H9 (cell line): ENCODE results near the gene WAC. TPM values are rescaled to one million over a fixed set of nuclear protein-coding genes. Genes with fewer than 3 reads are reported as not detected.
A peak's percentile ranks its signal among the peaks of the same experiment; 100 is the strongest.

ENCODE experiments used
- DNase-seq: peaks from one replicate; pipeline ENCODE4 v3.0.0-alpha.2; 2017
- H2AFZ ChIP-seq: one replicate; pipeline ENCODE4 v1.6.1; 2013; ENCODE audit warnings: mild to moderate bottlenecking, low read length, control low read depth, moderate library complexity
- H2AK5ac ChIP-seq: 2 replicates; pipeline ENCODE4 v1.6.1; 2013; ENCODE audit warnings: low read length, control low read depth, mixed read lengths; ENCODE audit not compliant: insufficient read length
- H2BK120ac ChIP-seq: one replicate; pipeline ENCODE4 v1.6.1; 2013; ENCODE audit warnings: low read depth, mild to moderate bottlenecking, low read length, control low read depth, inconsistent platforms; ENCODE audit not compliant: poor library complexity, severe bottlenecking
- H2BK12ac ChIP-seq: 2 replicates; pipeline ENCODE4 v1.6.1; 2013; ENCODE audit warnings: low read length, control low read depth, mixed read lengths, low read depth; ENCODE audit not compliant: insufficient read length
- H2BK15ac ChIP-seq: 2 replicates; pipeline ENCODE4 v1.6.1; 2013; ENCODE audit warnings: low read depth, low read length, control low read depth
- H2BK20ac ChIP-seq: one replicate; pipeline ENCODE4 v1.6.1; 2013; ENCODE audit warnings: low read depth, mild to moderate bottlenecking, low read length, control low read depth, inconsistent platforms; ENCODE audit not compliant: poor library complexity, severe bottlenecking
- H2BK5ac ChIP-seq: 2 replicates; pipeline ENCODE4 v1.6.1; 2013; ENCODE audit warnings: low read length, control low read depth, mixed read lengths; ENCODE audit not compliant: insufficient read length
- H3K14ac ChIP-seq: 2 replicates; pipeline ENCODE4 v1.6.1; 2013; ENCODE audit warnings: low read length, control low read depth; ENCODE audit not compliant: insufficient read depth
- H3K18ac ChIP-seq: 2 replicates; pipeline ENCODE4 v1.6.1; 2013; ENCODE audit warnings: low read depth, mild to moderate bottlenecking, mixed read lengths, low read length, control low read depth; ENCODE audit not compliant: insufficient read length
- H3K23ac ChIP-seq: 2 replicates; pipeline ENCODE4 v1.6.1; 2013; ENCODE audit warnings: low read length, control low read depth, mixed read lengths, low read depth; ENCODE audit not compliant: insufficient read length
- H3K23me2 ChIP-seq: 2 replicates; pipeline ENCODE4 v1.6.1; 2013; ENCODE audit warnings: low read depth, mild to moderate bottlenecking, mixed read lengths, low read length, control low read depth; ENCODE audit not compliant: insufficient read length, poor library complexity, severe bottlenecking
- H3K27ac ChIP-seq: 2 replicates; pipeline ENCODE4 v1.5.1; 2013; ENCODE audit warnings: low read length, control low read depth, mixed read lengths, low read depth; ENCODE audit not compliant: insufficient read length
- H3K27me3 ChIP-seq: 2 replicates; pipeline ENCODE4 v1.6.1; 2013; ENCODE audit warnings: low read length, control low read depth, inconsistent platforms; ENCODE audit not compliant: insufficient read depth
- H3K4ac ChIP-seq: 2 replicates; pipeline ENCODE4 v1.6.1; 2013; ENCODE audit warnings: low read depth, mild to moderate bottlenecking, control low read depth, inconsistent platforms, low read length, moderate library complexity
- H3K4me1 ChIP-seq: 2 replicates; pipeline ENCODE4 v1.6.1; 2013; ENCODE audit warnings: low read length, control low read depth, inconsistent platforms; ENCODE audit not compliant: insufficient read depth
- H3K4me2 ChIP-seq: 2 replicates; pipeline ENCODE4 v1.6.1; 2013; ENCODE audit warnings: low read length, control low read depth, mixed read lengths; ENCODE audit not compliant: insufficient read length, insufficient read depth
- H3K56ac ChIP-seq: 2 replicates; pipeline ENCODE4 v1.6.1; 2013; ENCODE audit warnings: low read depth, mild to moderate bottlenecking, mixed read lengths, low read length, control low read depth; ENCODE audit not compliant: insufficient read length
- H3K79me1 ChIP-seq: 2 replicates; pipeline ENCODE4 v1.6.1; 2013; ENCODE audit warnings: low read depth, mild to moderate bottlenecking, moderate library complexity, low read length, control low read depth, inconsistent platforms; ENCODE audit not compliant: insufficient read depth, poor library complexity, severe bottlenecking
- H3K79me2 ChIP-seq: 2 replicates; pipeline ENCODE4 v1.6.1; 2013; ENCODE audit warnings: low read length, control low read depth, inconsistent platforms; ENCODE audit not compliant: insufficient read depth
- H3K9ac ChIP-seq: 2 replicates; pipeline ENCODE4 v1.6.1; 2013; ENCODE audit warnings: low read length, control low read depth, mixed read lengths; ENCODE audit not compliant: insufficient read length; ENCODE audit errors: extremely low read depth
- H3K9me3 ChIP-seq: one replicate; pipeline ENCODE4 v1.6.1; 2013; ENCODE audit warnings: low read depth, low read length, inconsistent platforms; ENCODE audit not compliant: control insufficient read depth
- H3T11ph ChIP-seq: one replicate; pipeline ENCODE4 v1.6.1; 2013; ENCODE audit warnings: mild to moderate bottlenecking, low read length, control low read depth, inconsistent platforms
- H4K20me1 ChIP-seq: one replicate; pipeline ENCODE4 v1.6.1; 2013; ENCODE audit not compliant: control insufficient read depth, insufficient read length, insufficient read depth
- H4K5ac ChIP-seq: 2 replicates; pipeline ENCODE4 v1.6.1; 2013; ENCODE audit warnings: low read depth, mild to moderate bottlenecking, mixed read lengths, low read length, control low read depth; ENCODE audit not compliant: insufficient read length
- H4K8ac ChIP-seq: replicated peaks from 2 replicates; pipeline ENCODE4 v1.6.1; 2013; ENCODE audit warnings: low read length, control low read depth, mixed read lengths, low read depth; ENCODE audit not compliant: insufficient read length
- H4K91ac ChIP-seq: 2 replicates; pipeline ENCODE4 v1.6.1; 2013; ENCODE audit warnings: low read depth, mild to moderate bottlenecking, moderate library complexity, mixed read lengths, low read length, control low read depth; ENCODE audit not compliant: insufficient read length
- H3K27ac Mint-ChIP-seq, 3 experiments: 2 replicates in 2 of 3; 3 replicates in 1 of 3; pipeline ENCODE4 v1.8.0; 2020 to 2021; ENCODE audit warnings: mixed read lengths in 3 of 3, mild to moderate bottlenecking in 1 of 3, moderate library complexity in 1 of 3
- H3K27me3 Mint-ChIP-seq: 2 replicates; pipeline ENCODE4 v1.8.0; 2021; ENCODE audit warnings: low read depth, mild to moderate bottlenecking, moderate library complexity, mixed read lengths
- H3K36me3 Mint-ChIP-seq, 3 experiments: 2 replicates in 2 of 3; 3 replicates in 1 of 3; pipeline ENCODE4 v1.8.0; 2020 to 2021; ENCODE audit warnings: low read depth in 3 of 3, mixed read lengths in 3 of 3; ENCODE audit not compliant: insufficient read depth in 1 of 3
- H3K4me1 Mint-ChIP-seq, 2 experiments: 2 replicates each; pipeline ENCODE4 v1.8.0; 2020; ENCODE audit warnings: mixed read lengths in 2 of 2
- H3K4me3 Mint-ChIP-seq, 2 experiments: 2 replicates in 1 of 2; 3 replicates in 1 of 2; pipeline ENCODE4 v1.8.0; 2020 to 2021; ENCODE audit warnings: mild to moderate bottlenecking in 2 of 2, mixed read lengths in 2 of 2, moderate library complexity in 1 of 2
- H3K9me3 Mint-ChIP-seq, 2 experiments: 2 replicates in 1 of 2; 3 replicates in 1 of 2; pipeline ENCODE4 v1.8.0; 2020; ENCODE audit warnings: mild to moderate bottlenecking in 2 of 2, mixed read lengths in 2 of 2, moderate library complexity in 1 of 2
- whole genome bisulfite sequencing: extraction: QIAGEN DNeasy Blood & Tissue Kit; methylation state at CpG from one replicate; pipeline ENCODE4 v1.1.7; 2013; ENCODE audit warnings: missing lambda C conversion rate, low lambda C conversion rate, mixed read lengths; ENCODE audit not compliant: insufficient read length; ENCODE audit errors: extremely low coverage; 5-methylcytosine and 5-hydroxymethylcytosine counted together
- total RNA-seq: library from RNA; stranded (reverse); gene quantifications from 2 replicates; pipeline ENCODE4 v1.2.1, GENCODE V29; 2021
- TF ChIP-seq, protein P1 (sequence below): fragments of 200-600 bp; sonication (generic); conservative IDR thresholded peaks from 3 replicates; pipeline ENCODE4 v1.8.0; 2021; ENCODE audit warnings: antibody characterized with exemption, mild to moderate bottlenecking

WAC gene
- total RNA-seq, 1 experiment from 2014 or later = 130 TPM

DNA sequence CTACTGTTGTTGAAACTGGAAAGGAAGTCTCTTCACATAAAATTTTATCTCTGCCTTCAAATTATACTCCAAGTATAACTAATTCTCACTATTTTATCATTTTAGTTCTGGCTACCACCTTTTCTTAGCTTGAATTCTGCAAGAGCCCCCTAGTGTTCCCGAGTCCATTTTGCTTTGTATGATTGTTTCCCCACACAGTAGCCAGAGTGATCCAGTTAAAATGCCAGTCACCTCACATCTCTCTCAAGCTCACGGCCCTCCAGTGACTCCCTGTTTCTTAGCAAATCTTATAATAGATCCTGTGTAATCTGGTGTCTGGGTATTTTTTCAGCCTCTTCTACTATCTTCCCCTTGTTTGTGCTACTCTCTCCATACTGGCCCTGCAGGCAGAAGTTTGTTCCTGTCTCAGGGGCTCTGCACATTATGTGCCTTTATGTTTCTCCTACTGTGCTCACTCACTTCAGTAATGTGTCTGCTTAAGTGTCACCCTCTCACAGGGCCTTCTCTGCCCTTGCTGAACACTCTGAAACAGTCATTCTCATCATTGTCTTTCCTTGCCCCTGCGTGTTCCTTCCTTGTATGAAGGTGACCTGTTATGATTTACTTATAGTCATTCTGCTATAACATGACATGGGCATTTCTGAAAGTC lies 8.9 kb downstream of the WAC start:
- Histone ChIP-seq H3K4me1 (no peaks in the 10 kb centered on the region), H3K27me3 (no peaks in the 10 kb centered on the region), H3K9ac (no peak overlapping the region), H2BK12ac (no peak overlapping the region), H3K18ac (no peak overlapping the region), H2BK20ac (no peak overlapping the region), H2BK15ac (no peak overlapping the region), H3K27ac (no peak overlapping the region), H3K23ac (no peak overlapping the region), H3T11ph (no peak overlapping the region), H2AK5ac (no peak overlapping the region), H3K79me2 (peaks cover 23% of the 10 kb centered on the region; the same call in 1 of the 2 replicates), H4K91ac (no peak overlapping the region), H3K56ac (no peak overlapping the region), H2BK120ac (no peak overlapping the region), H3K23me2 (no peaks in the 10 kb centered on the region), H4K20me1 (no peaks in the 10 kb centered on the region), H3K4ac (no peak overlapping the region), H2BK5ac (no peak overlapping the region), H3K9me3 (no peaks in the 10 kb centered on the region), H3K4me2 (no peak overlapping the region), H3K14ac (no peak overlapping the region), H4K8ac (no peak overlapping the region), H3K79me1 (peaks cover 3% of the 10 kb centered on the region), H4K5ac (no peak overlapping the region), H2AFZ (no peak overlapping the region)
- no peak for DNase-seq
- Mint-ChIP-seq H3K27ac (peak overlapping the region in 1 of 3 experiments; percentile 19; a peak in 3 of 7 replicates), H3K4me1 (peaks cover 6 to 9% of the 10 kb centered on the region in 2 experiments; a peak in 3 of 4 replicates), H3K36me3 (peaks cover 53 to 89% (median 88%) of the 10 kb centered on the region in 3 experiments; a peak in 6 of 7 replicates), H3K9me3 (no peaks in the 10 kb centered on the region), H3K4me3 (no peak overlapping the region), H3K27me3 (no peaks in the 10 kb centered on the region)
- no CpG with 5 or more reads among the region's 3 CpGs for whole genome bisulfite sequencing
- TF ChIP-seq, protein P1, sequence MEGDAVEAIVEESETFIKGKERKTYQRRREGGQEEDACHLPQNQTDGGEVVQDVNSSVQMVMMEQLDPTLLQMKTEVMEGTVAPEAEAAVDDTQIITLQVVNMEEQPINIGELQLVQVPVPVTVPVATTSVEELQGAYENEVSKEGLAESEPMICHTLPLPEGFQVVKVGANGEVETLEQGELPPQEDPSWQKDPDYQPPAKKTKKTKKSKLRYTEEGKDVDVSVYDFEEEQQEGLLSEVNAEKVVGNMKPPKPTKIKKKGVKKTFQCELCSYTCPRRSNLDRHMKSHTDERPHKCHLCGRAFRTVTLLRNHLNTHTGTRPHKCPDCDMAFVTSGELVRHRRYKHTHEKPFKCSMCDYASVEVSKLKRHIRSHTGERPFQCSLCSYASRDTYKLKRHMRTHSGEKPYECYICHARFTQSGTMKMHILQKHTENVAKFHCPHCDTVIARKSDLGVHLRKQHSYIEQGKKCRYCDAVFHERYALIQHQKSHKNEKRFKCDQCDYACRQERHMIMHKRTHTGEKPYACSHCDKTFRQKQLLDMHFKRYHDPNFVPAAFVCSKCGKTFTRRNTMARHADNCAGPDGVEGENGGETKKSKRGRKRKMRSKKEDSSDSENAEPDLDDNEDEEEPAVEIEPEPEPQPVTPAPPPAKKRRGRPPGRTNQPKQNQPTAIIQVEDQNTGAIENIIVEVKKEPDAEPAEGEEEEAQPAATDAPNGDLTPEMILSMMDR = peak; percentile 44
